ENCODE results near the gene RAB11FIP4.
"Not testable (repeated sequence)": the region's sequence is repeated elsewhere in the genome, so short reads cannot be mapped to it uniquely, and the experiment has no call there.

RAB11FIP4 gene
- 34.9 to 98.3 reads per million in 2 experiments for total RNA-seq

DNA sequence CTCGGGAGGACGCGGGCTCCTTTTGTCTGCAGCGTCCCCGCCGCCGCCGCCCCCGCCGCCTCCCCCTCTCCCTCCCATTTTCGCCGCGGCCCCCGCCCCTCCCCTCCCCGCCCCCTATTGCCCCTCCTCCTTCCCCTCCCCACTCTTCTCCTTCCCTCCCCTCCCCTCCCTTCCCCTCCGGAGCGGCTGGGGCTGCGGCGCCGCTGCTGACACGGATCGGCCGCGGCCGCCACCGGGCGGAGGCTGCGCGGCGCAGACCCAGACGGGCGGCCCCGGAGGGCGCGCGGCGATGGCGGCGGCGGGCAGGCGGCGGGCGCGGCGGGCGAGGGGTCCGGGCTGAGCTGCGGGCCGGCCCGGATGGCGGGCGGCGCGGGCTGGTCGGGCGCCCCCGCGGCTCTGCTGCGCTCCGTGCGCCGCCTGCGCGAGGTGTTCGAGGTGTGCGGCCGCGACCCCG lies at the start of gene RAB11FIP4:
TSS of gene RAB11FIP4 (plus strand) at position 180 of the 454 bp plus-strand sequence. CDS start at position 358, 178 bp downstream.
- DNase-seq (ENCODE audit: low read depth), result no peak

- DNase-seq (ENCODE audit: low read depth), result not testable (repeated sequence)
These were observed 46.2 kb upstream of the RAB11FIP4 start for GRCh38 chr17:31345191-31345747.

DNA sequence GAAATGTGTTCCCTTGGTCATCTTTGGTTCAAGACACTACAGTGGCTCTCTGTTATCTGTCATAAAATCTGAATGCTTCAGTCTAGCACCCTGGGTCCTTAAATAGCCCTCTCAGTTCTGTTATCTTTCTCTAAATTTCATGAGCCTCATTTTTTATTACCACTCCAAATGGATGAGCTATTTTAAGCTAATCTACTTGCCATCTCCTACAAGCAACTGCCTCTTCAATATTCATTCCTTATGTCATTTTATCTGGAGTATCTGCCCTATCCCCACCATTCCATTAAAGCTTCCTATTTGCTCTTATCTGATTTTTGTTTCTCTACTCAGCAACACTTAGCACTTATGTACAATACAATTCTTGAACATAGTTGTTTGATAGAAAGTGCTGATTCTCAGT lies 42.0 kb upstream of the RAB11FIP4 start:
- no peak for DNase-seq (ENCODE audit: low read depth)

DNA sequence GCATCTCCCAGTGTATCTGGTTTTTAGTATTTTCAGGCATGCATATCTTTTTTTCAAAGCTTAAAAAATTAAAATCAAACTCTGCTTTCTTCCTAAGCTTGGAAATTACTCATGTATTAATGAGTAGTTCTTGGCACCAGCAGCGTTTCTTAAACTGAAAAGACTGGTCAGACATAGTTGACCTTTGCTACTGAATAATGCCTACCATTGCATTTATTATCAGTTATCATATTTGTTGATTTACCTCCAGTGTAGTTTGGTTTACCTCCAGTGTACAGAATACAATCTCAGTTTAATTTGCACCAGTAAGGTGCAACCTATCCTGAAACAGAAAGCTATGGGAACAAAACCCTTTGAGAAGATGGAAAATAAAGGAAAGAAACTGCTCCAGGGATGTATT lies 35.5 kb upstream of the RAB11FIP4 start:
- DNase-seq (ENCODE audit: low read depth), result no peak

DNA sequence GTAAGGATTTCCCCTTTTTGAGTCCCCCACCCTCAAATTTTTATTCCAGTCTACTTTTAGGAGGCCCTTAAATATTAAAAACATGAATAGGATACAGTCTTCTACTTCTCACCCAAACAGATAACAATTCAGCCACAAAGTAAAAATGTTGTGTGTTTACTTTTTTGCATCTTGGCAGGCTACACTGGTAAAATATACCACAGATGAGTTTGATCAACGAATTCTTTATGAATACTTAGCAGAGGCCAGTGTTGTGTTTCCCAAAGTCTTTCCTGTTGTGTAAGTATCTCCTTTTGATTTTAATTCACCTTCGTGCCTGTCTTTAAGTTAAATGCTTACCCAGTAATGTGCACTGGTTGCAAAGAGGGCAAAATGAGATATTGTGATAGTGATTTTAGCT lies 34.4 kb upstream of the RAB11FIP4 start:
- no peak for DNase-seq (ENCODE audit: low read depth)

DNA sequence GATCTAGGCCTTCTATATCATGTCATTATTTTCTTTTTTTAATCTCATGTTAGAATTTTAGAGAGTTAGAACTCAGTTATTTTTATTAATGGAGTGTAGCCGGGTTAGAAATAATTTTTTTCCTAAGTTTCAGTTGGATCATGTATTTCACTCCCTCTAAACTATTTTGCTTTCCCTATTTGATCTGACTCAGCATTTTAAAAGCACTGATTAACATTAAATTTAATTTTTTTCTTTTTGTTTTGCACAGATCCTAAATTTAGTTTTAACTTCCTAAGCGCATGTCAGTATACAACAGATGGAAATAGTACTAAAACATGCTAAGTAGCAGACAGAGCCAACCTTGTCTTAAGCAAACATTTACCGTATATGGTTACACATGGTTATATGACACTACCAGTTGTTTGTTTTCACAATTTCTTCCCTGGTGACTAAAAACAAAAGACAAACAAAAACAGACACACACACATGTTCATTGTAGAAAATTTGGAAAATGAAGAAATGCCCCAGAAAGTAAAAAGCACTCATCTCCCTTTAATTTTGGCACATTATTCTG lies 33.6 kb upstream of the RAB11FIP4 start:
- DNase-seq (ENCODE audit: low read depth), result no peak

GRCh38 chr17:31364012-31364411 lies 27.5 kb upstream of the RAB11FIP4 start:
- DNase-seq (ENCODE audit: low read depth), result no peak

DNA sequence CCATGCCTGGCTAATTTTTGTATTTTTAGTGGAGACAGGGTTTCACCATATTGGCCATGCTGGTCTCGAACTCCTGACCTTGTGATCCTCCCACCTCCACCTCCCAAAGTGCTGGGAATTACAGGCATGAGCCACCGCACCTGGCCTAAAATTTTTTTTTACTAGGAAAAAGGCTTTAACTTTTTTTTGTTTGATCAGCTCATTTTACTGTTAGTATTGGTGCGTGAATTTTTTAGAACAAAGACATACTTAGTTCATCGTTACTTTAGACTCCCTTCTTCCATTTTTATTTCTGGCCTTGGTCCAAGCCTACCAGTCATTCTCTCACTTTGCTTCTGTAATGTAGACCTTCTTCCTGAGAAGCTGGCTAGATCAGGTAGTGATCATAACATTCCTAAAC lies 25.4 kb upstream of the RAB11FIP4 start:
- no peak for DNase-seq (ENCODE audit: low read depth)

DNA sequence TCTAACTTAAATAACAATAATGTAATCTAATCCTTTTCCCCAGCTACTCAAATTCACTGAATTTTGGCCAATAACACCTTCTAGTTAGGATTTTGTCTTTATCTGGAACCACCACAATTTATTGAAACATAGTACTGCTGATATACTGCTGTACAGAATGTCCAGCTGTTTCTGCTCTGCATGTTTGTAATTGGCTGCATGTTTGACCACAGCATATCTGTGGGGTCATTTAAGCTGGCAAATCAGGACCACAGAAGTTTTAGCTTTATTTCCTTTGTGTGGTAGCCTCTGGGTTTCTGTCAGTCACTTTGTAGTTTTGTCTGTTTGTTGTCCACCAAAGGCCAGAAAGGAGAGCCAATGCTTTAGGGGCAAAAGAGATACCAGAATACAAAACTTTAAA lies 22.2 kb upstream of the RAB11FIP4 start:
- DNase-seq (ENCODE audit: low read depth), result no peak

DNA sequence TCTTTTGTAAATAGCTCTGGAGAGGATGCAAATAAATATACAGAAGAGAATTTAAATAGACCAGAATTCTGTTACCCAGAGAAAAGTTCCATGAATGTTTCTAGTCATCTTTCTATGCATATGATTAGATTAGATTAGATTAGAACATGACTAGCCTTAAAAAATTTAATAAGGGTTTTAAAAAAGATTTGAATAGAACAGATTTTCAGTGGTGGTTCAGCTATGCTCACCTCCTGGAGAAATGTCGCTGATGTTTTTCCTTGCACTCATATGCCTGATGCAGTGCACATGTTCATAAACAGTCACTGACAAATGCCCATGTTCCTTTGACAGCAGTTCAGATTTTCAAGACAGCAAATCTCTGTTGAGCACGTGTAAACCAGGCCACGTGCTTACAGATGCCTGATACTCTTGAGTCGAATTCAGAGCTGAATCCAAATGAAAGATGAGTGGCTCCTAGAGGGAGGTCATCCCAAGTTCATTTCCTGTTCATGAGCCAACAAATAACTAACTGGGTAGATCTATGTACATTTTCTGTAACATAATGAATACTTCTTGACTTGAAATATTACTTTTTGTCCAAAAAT lies 19.9 kb upstream of the RAB11FIP4 start:
- DNase-seq (ENCODE audit: low read depth), result no peak

- DNase-seq (ENCODE audit: low read depth), result no peak
These were observed 18.1 kb upstream of the RAB11FIP4 start for GRCh38 chr17:31373150-31374093.

DNA sequence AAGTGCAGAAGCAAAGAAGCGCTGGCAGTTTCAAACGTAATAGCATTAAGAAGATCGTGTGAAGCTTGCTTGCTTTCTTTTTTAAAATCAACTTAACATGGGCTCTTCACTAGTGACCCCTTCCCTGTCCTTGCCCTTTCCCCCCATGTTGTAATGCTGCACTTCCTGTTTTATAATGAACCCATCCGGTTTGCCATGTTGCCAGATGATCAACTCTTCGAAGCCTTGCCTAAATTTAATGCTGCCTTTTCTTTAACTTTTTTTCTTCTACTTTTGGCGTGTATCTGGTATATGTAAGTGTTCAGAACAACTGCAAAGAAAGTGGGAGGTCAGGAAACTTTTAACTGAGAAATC lies 17.4 kb upstream of the RAB11FIP4 start:
- no peak for DNase-seq (ENCODE audit: low read depth)

GRCh38 chr17:31374503-31374902 lies 17.0 kb upstream of the RAB11FIP4 start:
- no peak for DNase-seq (ENCODE audit: low read depth)

GRCh38 chr17:31378638-31379037 lies 12.8 kb upstream of the RAB11FIP4 start:
- no peak for DNase-seq (ENCODE audit: low read depth)

GRCh38 chr17:31379597-31380205 lies 11.8 kb upstream of the RAB11FIP4 start:
- DNase-seq (ENCODE audit: low read depth), result no peak

DNA sequence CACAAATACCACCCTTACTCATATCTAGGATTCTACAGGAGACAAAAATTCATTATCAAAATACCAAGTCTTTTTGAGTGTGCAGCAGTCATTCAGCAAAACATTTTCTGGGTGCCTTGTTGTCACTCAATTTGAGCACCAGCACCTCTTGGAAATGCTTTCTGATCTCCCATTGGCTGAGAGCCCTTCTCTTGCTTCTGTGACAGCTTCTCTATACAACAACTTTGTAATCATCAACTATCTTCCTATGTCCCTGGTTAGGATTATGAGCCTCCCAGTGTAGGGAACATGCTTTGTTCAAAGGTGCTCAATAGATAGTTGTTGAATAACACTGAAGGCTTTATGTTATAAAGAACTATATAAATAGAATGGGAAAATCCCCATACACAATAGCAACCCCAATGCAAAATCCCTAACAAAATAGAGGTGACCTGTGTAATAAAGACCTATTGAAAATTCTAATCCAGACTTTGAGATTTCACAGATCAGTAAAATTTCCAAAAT lies 10.3 kb upstream of the RAB11FIP4 start:
- DNase-seq (ENCODE audit: low read depth), result no peak

- DNase-seq (ENCODE audit: low read depth), result not testable (repeated sequence)
These were observed 8.7 kb upstream of the RAB11FIP4 start for GRCh38 chr17:31382668-31383275.

DNA sequence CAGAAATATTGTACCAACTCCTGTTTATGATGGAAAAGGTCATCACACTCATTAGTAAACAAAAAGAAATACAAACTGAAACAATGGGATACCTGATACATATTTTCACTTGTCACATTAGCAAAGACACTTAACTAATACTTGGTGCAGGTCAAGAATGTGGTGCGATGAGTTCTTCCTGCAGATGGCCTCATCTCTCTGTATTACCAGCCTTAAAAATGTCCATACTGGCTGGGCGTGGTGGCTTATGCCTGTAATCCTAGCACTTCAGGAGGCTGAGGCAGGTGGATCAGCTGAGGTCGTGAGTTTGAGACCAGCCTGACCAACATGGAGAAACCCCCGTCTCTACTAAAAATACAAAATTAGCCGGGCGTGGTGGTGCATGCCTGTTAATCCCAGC lies 8.0 kb upstream of the RAB11FIP4 start:
- DNase-seq (ENCODE audit: low read depth), result not testable (repeated sequence)

DNA sequence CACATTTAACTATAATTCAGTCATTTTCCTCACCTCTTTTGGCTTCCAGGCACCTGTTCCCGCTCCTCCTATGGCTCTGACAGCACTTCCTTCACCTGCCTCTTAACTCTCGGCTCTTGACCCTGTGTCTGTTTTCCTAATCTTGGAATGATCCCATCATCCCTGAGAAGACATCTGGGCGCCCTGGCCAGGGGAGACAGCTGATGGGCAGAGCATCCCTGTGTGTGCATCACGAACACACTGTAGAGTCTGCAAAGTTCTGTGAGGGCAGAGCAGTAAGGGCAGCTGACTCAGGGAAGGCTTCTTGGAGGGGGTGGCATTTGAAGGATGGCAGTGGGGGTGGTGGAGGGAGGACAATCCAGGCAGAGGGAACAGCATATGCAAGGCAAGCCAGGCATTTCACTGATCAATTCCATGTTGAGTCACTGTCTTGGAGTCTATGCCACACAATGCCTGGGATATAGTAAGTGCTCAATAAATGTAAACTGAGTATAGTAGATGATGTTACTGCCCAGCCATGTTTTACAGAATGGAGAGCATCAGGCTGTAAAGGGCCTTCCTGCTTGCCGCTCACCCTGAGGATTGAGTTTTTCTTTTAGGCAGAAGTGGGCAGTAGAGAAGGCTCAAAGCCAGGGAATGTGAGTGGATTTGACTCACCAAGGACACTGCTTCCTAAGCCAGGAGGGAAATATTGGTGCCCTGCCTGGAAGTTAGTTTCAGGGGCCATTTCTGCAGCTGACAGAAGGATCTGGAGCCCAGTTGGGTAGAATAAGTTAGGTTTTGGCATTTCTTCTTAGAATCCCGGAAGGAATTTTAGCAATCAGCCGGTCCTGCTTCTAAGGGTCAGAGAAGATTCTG lies 5.8 kb upstream of the RAB11FIP4 start:
- no peak for DNase-seq (ENCODE audit: low read depth)

DNA sequence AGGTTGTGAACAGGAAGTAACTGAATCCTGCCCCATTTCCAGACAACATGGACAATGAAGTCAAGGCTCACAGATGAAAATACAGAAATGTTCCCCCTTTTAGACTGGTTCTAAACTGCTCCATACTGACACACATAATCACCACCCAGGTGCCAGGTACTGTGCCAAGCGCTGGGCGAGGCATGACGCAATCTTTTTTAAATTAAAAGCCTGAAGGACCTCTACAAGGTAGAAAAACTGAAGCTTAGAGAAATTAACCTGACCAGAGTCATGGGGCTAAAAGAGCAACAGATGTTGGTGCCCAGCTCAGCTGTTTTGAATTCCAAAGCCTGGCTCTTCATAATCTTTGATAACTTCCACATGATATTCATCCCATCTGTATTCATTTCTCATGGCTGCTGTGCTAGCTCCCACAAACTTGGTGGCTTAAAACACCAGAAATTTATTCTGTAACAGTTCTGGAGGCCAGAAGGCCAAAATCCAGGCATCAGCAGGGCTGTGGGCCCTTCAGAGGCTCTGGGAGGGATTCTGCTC lies 4.9 kb upstream of the RAB11FIP4 start:
- no peak for DNase-seq (ENCODE audit: low read depth)
